H1 (cell line): Measurements from ENCODE around the gene APOO. TPM values are rescaled to one million over a fixed set of nuclear protein-coding genes. Genes with fewer than 3 reads are reported as not detected.

Source experiments
- CTCF ChIA-PET: fragments of 300-600 bp; sonication (Branson Sonifier 250); formaldehyde crosslinking; loops from one replicate; lab custom pipeline; 2021; ENCODE audit not compliant: partially characterized antibody; lab: Charles Lee
- POLR2A ChIA-PET: fragments of 300-600 bp; sonication (Branson Sonifier 250); formaldehyde crosslinking; loops from one replicate; lab custom pipeline; 2021; ENCODE audit warnings: inconsistent platforms; ENCODE audit not compliant: partially characterized antibody; lab: Charles Lee
- DNase-seq, 2 experiments: peaks; one replicate each; pipeline versions ENCODE4 v3.0.0 to v3.0.0-alpha.2; 2010 to 2022; ENCODE audit warnings: low spot score in 2 of 2, low read depth in 1 of 2, mixed read lengths in 1 of 2
- FAIRE-seq: peaks from 2 replicates; lab custom pipeline; 2011; peaks lifted over from hg19 to GRCh38; lab: Jason Lieb, UNC
- H2AFZ ChIP-seq: 2 replicates; pipeline ENCODE4 v1.8.1; 2012; ENCODE audit warnings: low read length, inconsistent platforms
- H2AK5ac ChIP-seq: 2 replicates; pipeline ENCODE4 v1.6.1; 2013; ENCODE audit warnings: low read depth, low read length
- H2BK120ac ChIP-seq: replicated peaks from 2 replicates; pipeline ENCODE3; 2013; ENCODE audit warnings: low read depth, low read length, inconsistent platforms
- H2BK12ac ChIP-seq: 2 replicates; pipeline ENCODE4 v1.6.1; 2013; ENCODE audit warnings: low read depth, low read length
- H2BK15ac ChIP-seq: 2 replicates; pipeline ENCODE4 v1.6.1; 2013; ENCODE audit warnings: low read length
- H2BK20ac ChIP-seq: 2 replicates; pipeline ENCODE4 v1.6.1; 2013; ENCODE audit warnings: low read length
- H2BK5ac ChIP-seq: 2 replicates; pipeline ENCODE4 v1.6.1; 2013; ENCODE audit warnings: low read depth, low read length
- H3K14ac ChIP-seq: 2 replicates; pipeline ENCODE4 v1.6.1; 2013; ENCODE audit warnings: inconsistent platforms; ENCODE audit not compliant: insufficient read length
- H3K18ac ChIP-seq: 2 replicates; pipeline ENCODE4 v1.6.1; 2013; ENCODE audit warnings: low read length; ENCODE audit errors: extremely low read depth
- H3K23ac ChIP-seq: 2 replicates; pipeline ENCODE4 v1.6.1; 2013; ENCODE audit warnings: inconsistent platforms; ENCODE audit not compliant: insufficient read length
- H3K23me2 ChIP-seq: 2 replicates; pipeline ENCODE4 v1.6.1; 2013; ENCODE audit warnings: low read depth, low read length
- H3K27ac ChIP-seq: 2 replicates; pipeline ENCODE4 v1.6.1; 2011; ENCODE audit warnings: low read depth, low read length, inconsistent platforms
- H3K27me3 ChIP-seq, 4 experiments: replicated peaks in 1 of 4; 1 replicate in 1 of 4; 2 replicates in 3 of 4; pipeline versions ENCODE4 v1.6.1 to v1.8.1; 2011 to 2013; ENCODE audit warnings: low read length in 3 of 4, mild to moderate bottlenecking in 3 of 4, inconsistent platforms in 2 of 4, mixed read lengths in 2 of 4, moderate library complexity in 1 of 4; ENCODE audit not compliant: control insufficient read depth in 3 of 4, insufficient read depth in 3 of 4; ENCODE audit errors: extremely low read depth in 1 of 4
- H3K36me3 ChIP-seq, 4 experiments: 2 replicates each; pipeline versions ENCODE4 v1.6.1 to v1.8.1; 2011 to 2013; ENCODE audit warnings: mild to moderate bottlenecking in 4 of 4, low read length in 3 of 4, moderate library complexity in 2 of 4, control low read depth in 1 of 4, inconsistent platforms in 1 of 4; ENCODE audit not compliant: insufficient read depth in 4 of 4, control insufficient read depth in 2 of 4
- H3K4ac ChIP-seq: replicated peaks from 2 replicates; pipeline ENCODE3; 2013; ENCODE audit warnings: low read length, low read depth, mixed read lengths, inconsistent platforms; ENCODE audit not compliant: insufficient read length
- H3K4me1 ChIP-seq, 4 experiments: replicated peaks in 1 of 4; 1 replicate in 1 of 4; 2 replicates in 3 of 4; pipeline versions ENCODE4 v1.6.1 to v1.8.1; 2011 to 2013; ENCODE audit warnings: low read length in 3 of 4, inconsistent platforms in 2 of 4, mixed read lengths in 1 of 4; ENCODE audit not compliant: insufficient read depth in 4 of 4, control insufficient read depth in 3 of 4
- H3K4me2 ChIP-seq, 2 experiments: 2 replicates each; pipeline versions ENCODE4 v1.6.1 to v1.8.1; 2011 to 2013; ENCODE audit warnings: low read depth in 2 of 2, low read length in 2 of 2, control low read depth in 1 of 2, inconsistent platforms in 1 of 2, mild to moderate bottlenecking in 1 of 2; ENCODE audit not compliant: insufficient read depth in 1 of 2
- H3K4me3 ChIP-seq, 4 experiments: fragments of 200-600, 300-600 bp in 1 of 4; sonication (generic), shearing (Covaris generic), sonication (Bioruptor Twin) in 1 of 4; 2 replicates each; pipeline versions ENCODE4 v1.5.1 to v1.8.1; 2011 to 2016; ENCODE audit warnings: low read length in 4 of 4, low read depth in 3 of 4, control low read depth in 2 of 4, inconsistent platforms in 2 of 4, mild to moderate bottlenecking in 2 of 4, mixed read lengths in 1 of 4, moderate library complexity in 1 of 4; ENCODE audit not compliant: insufficient read depth in 2 of 4; ENCODE audit errors: extremely low read depth in 1 of 4
- H3K56ac ChIP-seq: replicated peaks from 2 replicates; pipeline ENCODE3; 2013; ENCODE audit warnings: low read depth, mild to moderate bottlenecking, mixed read lengths, low read length, inconsistent platforms; ENCODE audit not compliant: insufficient read length
- H3K79me1 ChIP-seq: 2 replicates; pipeline ENCODE4 v1.6.1; 2013; ENCODE audit warnings: low read depth, low read length, control low read depth
- H3K79me2 ChIP-seq, 2 experiments: 2 replicates each; pipeline versions ENCODE4 v1.6.1 to v1.8.1; 2012 to 2013; ENCODE audit warnings: low read length in 2 of 2, mild to moderate bottlenecking in 2 of 2, inconsistent platforms in 1 of 2; ENCODE audit not compliant: insufficient read depth in 2 of 2, control insufficient read depth in 1 of 2
- H3K9ac ChIP-seq, 4 experiments: replicated peaks in 1 of 4; 1 replicate in 1 of 4; 2 replicates in 3 of 4; pipeline versions ENCODE4 v1.6.1 to v1.8.1; 2011 to 2013; ENCODE audit warnings: low read depth in 3 of 4, low read length in 3 of 4, control low read depth in 2 of 4, mild to moderate bottlenecking in 2 of 4, moderate library complexity in 2 of 4, inconsistent platforms in 1 of 4; ENCODE audit errors: extremely low read depth in 1 of 4
- H3K9me3 ChIP-seq, 2 experiments: 2 replicates each; pipeline versions ENCODE4 v1.6.1 to v1.8.1; 2012 to 2013; ENCODE audit warnings: mild to moderate bottlenecking in 2 of 2, moderate library complexity in 2 of 2, control low read depth in 1 of 2, inconsistent platforms in 1 of 2, low read depth in 1 of 2, low read length in 1 of 2, mixed read lengths in 1 of 2; ENCODE audit not compliant: insufficient read depth in 2 of 2
- H4K20me1 ChIP-seq, 2 experiments: replicated peaks in 1 of 2; 2 replicates each; pipeline versions ENCODE3 to v1.8.1; 2011 to 2013; ENCODE audit warnings: inconsistent platforms in 2 of 2, low read length in 2 of 2, mild to moderate bottlenecking in 1 of 2; ENCODE audit not compliant: insufficient read depth in 2 of 2, control insufficient read depth in 1 of 2
- H4K5ac ChIP-seq: 2 replicates; pipeline ENCODE4 v1.6.1; 2013; ENCODE audit warnings: low read length, low read depth, mixed read lengths, inconsistent platforms; ENCODE audit not compliant: insufficient read length
- H4K8ac ChIP-seq: 2 replicates; pipeline ENCODE4 v1.8.0; 2013; ENCODE audit warnings: mild to moderate bottlenecking, moderate library complexity, low read length, inconsistent platforms; ENCODE audit not compliant: insufficient read depth; ENCODE audit errors: extremely low read depth
- H4K91ac ChIP-seq: replicated peaks from 2 replicates; pipeline ENCODE3; 2013; ENCODE audit warnings: low read length, mixed read lengths, inconsistent platforms; ENCODE audit not compliant: insufficient read length
- ATF3 ChIP-seq: IDR thresholded peaks from 2 replicates; pipeline ENCODE4 v1.6.1; 2011; ENCODE audit warnings: low read depth, mild to moderate bottlenecking, low read length; ENCODE audit not compliant: insufficient read depth
- BACH1 ChIP-seq: IDR thresholded peaks from 2 replicates; pipeline ENCODE4 v1.6.1; 2012; ENCODE audit warnings: low read length, improper control_type of control experiment
- CBX5 ChIP-seq: fragments of 300-800, 300-1000 bp; sonication (generic); IDR thresholded peaks from 2 replicates; pipeline ENCODE4 v1.7.1; 2016; ENCODE audit warnings: antibody characterized with exemption, low read length, low read depth
- CHD1 ChIP-seq: IDR thresholded peaks from 2 replicates; pipeline ENCODE4 v1.6.1; 2012; ENCODE audit warnings: low read depth, low read length, improper control_type of control experiment
- CHD2 ChIP-seq: IDR thresholded peaks from 2 replicates; pipeline ENCODE4 v1.6.1; 2012; ENCODE audit warnings: low read length, improper control_type of control experiment
- EP300 ChIP-seq, 2 experiments: IDR thresholded peaks; 1 replicate in 1 of 2; 2 replicates in 1 of 2; pipeline ENCODE4 v1.6.1; 2011 to 2012; ENCODE audit warnings: low read depth in 2 of 2, low read length in 2 of 2, mild to moderate bottlenecking in 2 of 2, borderline replicate concordance in 1 of 2, inconsistent platforms in 1 of 2, moderate library complexity in 1 of 2
- EZH2 ChIP-seq: fragments of 200-600 bp; sonication (generic); IDR thresholded peaks from 2 replicates; pipeline ENCODE4 v1.7.1; 2012; ENCODE audit warnings: low read depth, mild to moderate bottlenecking, moderate library complexity, low read length, inconsistent platforms; ENCODE audit not compliant: severe bottlenecking
- KDM1A ChIP-seq: fragments of 200-600, 300-600 bp; sonication (generic); IDR thresholded peaks from 2 replicates; pipeline ENCODE4 v1.7.1; 2016; ENCODE audit warnings: mild to moderate bottlenecking, low read length, borderline replicate concordance
- KDM4A ChIP-seq: IDR thresholded peaks from one replicate; pipeline ENCODE4 v1.7.1; 2012; ENCODE audit warnings: low read depth, mild to moderate bottlenecking, moderate library complexity, low read length, inconsistent platforms; ENCODE audit not compliant: severe bottlenecking
- POLR2A ChIP-seq, 2 experiments: IDR thresholded peaks; 1 replicate in 1 of 2; 2 replicates in 1 of 2; pipeline ENCODE4 v1.6.1; 2011; ENCODE audit warnings: low read depth in 2 of 2, low read length in 2 of 2, mild to moderate bottlenecking in 2 of 2; ENCODE audit errors: control extremely low read depth in 1 of 2
- POLR2AphosphoS5 ChIP-seq: IDR thresholded peaks from 2 replicates; pipeline ENCODE4 v1.6.1; 2011; ENCODE audit warnings: low read depth, low read length
- RBBP5 ChIP-seq: IDR thresholded peaks from 2 replicates; pipeline ENCODE4 v1.7.1; 2012; ENCODE audit warnings: low read depth, mild to moderate bottlenecking, inconsistent platforms, low read length, moderate library complexity, borderline replicate concordance
- RFX5 ChIP-seq: IDR thresholded peaks from 2 replicates; pipeline ENCODE4 v1.6.1; 2011; ENCODE audit warnings: low read depth, low read length, improper control_type of control experiment, borderline replicate concordance
- SP2 ChIP-seq: IDR thresholded peaks from 2 replicates; pipeline ENCODE4 v1.6.1; 2012; ENCODE audit warnings: mild to moderate bottlenecking, low read length, inconsistent platforms
- TBP ChIP-seq: IDR thresholded peaks from 2 replicates; pipeline ENCODE4 v1.6.1; 2011; ENCODE audit warnings: low read depth, low read length, improper control_type of control experiment
- WGBS, 2 experiments: shearing (Covaris generic) in 1 of 2; methylation state at CpG; one replicate each; pipeline versions ENCODE4 v1.1.6 to v1.1.7; 2013 to 2015; ENCODE audit warnings: low lambda C conversion rate in 2 of 2, mixed read lengths in 2 of 2, inconsistent platforms in 1 of 2, low coverage in 1 of 2, missing lambda C conversion rate in 1 of 2; ENCODE audit not compliant: insufficient replicate concordance in 2 of 2, insufficient coverage in 1 of 2, insufficient read length in 1 of 2; ENCODE audit errors: extremely low coverage in 1 of 2, missing lambda C conversion rate in 1 of 2; 5-methylcytosine and 5-hydroxymethylcytosine counted together
- polyA plus RNA-seq, 7 experiments: library from polyadenylated mRNA; depleted of rRNA in 3 of 7; stranded (reverse) in 5 of 7; unstranded in 2 of 7; fragments of >200 nt in 5 of 7; fragments of 200-250 nt in 2 of 7; gene quantifications; 1 replicate in 5 of 7; 2 replicates in 1 of 7; 4 replicates in 1 of 7; pipeline versions ENCODE4 v1.2.1 to v1.2.3, GENCODE V29; 2011 to 2013; ENCODE audit warnings: missing spikeins in 2 of 7, mixed read lengths in 2 of 7
- total RNA-seq: library from RNA; stranded (reverse); fragmentation: NEBNext Ultra II Directional; extraction: Animal tissue kit (Norgen Biotek cat#: 25700); gene quantifications from 2 replicates; pipeline ENCODE4 v1.2.1, GENCODE V29; 2021

The APOO gene
- total and polyA plus RNA-seq, 2 of the 8 experiments (the other 6 are each of a cell fraction or from before 2014, with no cell fraction given) = 25.7 to 45.0 TPM

- Histone ChIP-seq H3K18ac (no peak overlapping the region), H2AFZ (no peak overlapping the region), H3K56ac (no peak overlapping the region), H2BK20ac (no peak overlapping the region), H4K8ac (no peak overlapping the region), H4K5ac (no peak overlapping the region), H2AK5ac (no peak overlapping the region), H3K4me2 (no peak overlapping the region), H4K91ac (no peak overlapping the region), H3K4ac (no peak overlapping the region), H4K20me1 (no peaks in the 10 kb centered on the region), H3K23me2 (no peaks in the 10 kb centered on the region), H2BK12ac (no peak overlapping the region), H3K79me2 (no peaks in the 10 kb centered on the region), H3K79me1 (no peaks in the 10 kb centered on the region), H3K23ac (no peak overlapping the region), H3K36me3 (no peaks in the 10 kb centered on the region), H3K27me3 (no peaks in the 10 kb centered on the region), H3K9me3 (no peaks in the 10 kb centered on the region), H3K4me1 (no peaks in the 10 kb centered on the region), H2BK5ac (no peak overlapping the region), H3K9ac (no peak overlapping the region), H2BK120ac (no peak overlapping the region), H3K27ac (no peak overlapping the region), H3K14ac (no peak overlapping the region), H2BK15ac (no peak overlapping the region), H3K4me3 (no peak overlapping the region)
- no peak for DNase-seq
- 87% methylated on average over 3 of the region's 3 CpGs; no CpG with 5 or more reads in 1 of the 2 experiments for WGBS, 2 experiments
- no peak for FAIRE-seq
- ChIA-PET POLR2A (no interaction called here), CTCF (no interaction called here)
- TF ChIP-seq CHD2 (no peak), KDM1A (no peak), CHD1 (no peak), RFX5 (no peak), POLR2A (IDR thresholded peaks at IDR 0.05; ENCODE audit: control extremely low read depth in 1 of 2, low read depth in 2 of 2, low read length in 2 of 2) (no peak), EZH2 (no peak), BACH1 (no peak), TBP (no peak), KDM4A (no peak), EP300 (IDR thresholded peaks at IDR 0.05; ENCODE audit: borderline replicate concordance in 1 of 2, low read depth in 2 of 2, low read length in 2 of 2) (no peak), SP2 (no peak), POLR2AphosphoS5 (no peak), ATF3 (no peak), RBBP5 (no peak), CBX5 (no peak)
Measured at GRCh38 chrX:23804578-23804977, 103.2 kb downstream of the APOO start.
